ENCODE measurements around the gene JARID2. TPM values are rescaled to one million over a fixed set of nuclear protein-coding genes. Genes with fewer than 3 reads are reported as not detected.

JARID2 gene
- total RNA-seq, 2 donors from 2014 or later = 3.6 to 4.6 TPM

- ATAC-seq = no peak
- no peaks in the 10 kb centered on the region for H3K9me3 ChIP-seq
- TF ChIP-seq CTCF (IDR thresholded peaks at IDR 0.05) (no peak), POLR2A (IDR thresholded peaks at IDR 0.05) (no peak)
- WGBS, 2 donors = 14 to 25% methylated on average over 2 of the region's 2 CpGs
- H3K27ac ChIP-seq = no peak overlapping the region
- intact Hi-C loops (cut with DNase I) = no loop called here
- no peaks in the 10 kb centered on the region for H3K36me3 ChIP-seq (replicated peaks in 1 of 2; ENCODE audit: insufficient read depth in 1 of 2, low read depth in 2 of 2)
- peaks cover 8% of the 10 kb centered on the region for H3K4me1 ChIP-seq
- no peak overlapping the region for H3K4me3 ChIP-seq
- no peaks in the 10 kb centered on the region for H3K27me3 ChIP-seq
- DNase-seq = no peak
Measured at GRCh38 chr6:15344831-15345230, 99.0 kb downstream of the JARID2 start.

GRCh38 chr6:15346315-15346714 lies 100.4 kb downstream of the JARID2 start:
- TF ChIP-seq CTCF (IDR thresholded peaks at IDR 0.05) = no peak
- TF ChIP-seq POLR2A (IDR thresholded peaks at IDR 0.05) = no peak
- Histone ChIP-seq H3K4me3 (no peak overlapping the region), H3K27me3 (no peaks in the 10 kb centered on the region), H3K9me3 (no peaks in the 10 kb centered on the region), H3K4me1 (peaks cover 4% of the 10 kb centered on the region), H3K36me3 (replicated peaks in 1 of 2; ENCODE audit: insufficient read depth in 1 of 2, low read depth in 2 of 2) (no peaks in the 10 kb centered on the region), H3K27ac (no peak overlapping the region)
- no peak for ATAC-seq
- DNase-seq = no peak
- WGBS, 2 donors = 73 to 87% methylated on average over 5 of the region's 5 CpGs
- intact Hi-C loops (cut with DNase I) = no loop called here

GRCh38 chr6:15348528-15348927 lies 102.7 kb downstream of the JARID2 start:
- Histone ChIP-seq H3K27me3 (no peaks in the 10 kb centered on the region), H3K9me3 (no peaks in the 10 kb centered on the region), H3K4me3 (no peak overlapping the region), H3K36me3 (replicated peaks in 1 of 2; ENCODE audit: insufficient read depth in 1 of 2, low read depth in 2 of 2) (no peaks in the 10 kb centered on the region), H3K27ac (no peak overlapping the region), H3K4me1 (peaks cover 4% of the 10 kb centered on the region)
- WGBS, 2 donors = 89 to 90% methylated on average over 4 of the region's 4 CpGs
- intact Hi-C loops (cut with DNase I) = no loop called here
- TF ChIP-seq POLR2A (IDR thresholded peaks at IDR 0.05) = no peak
- no peak for TF ChIP-seq CTCF (IDR thresholded peaks at IDR 0.05)
- ATAC-seq (no peak), DNase-seq (no peak)

- 83 to 93% methylated on average over 5 of the region's 5 CpGs for WGBS, 2 donors
- H3K36me3 ChIP-seq (replicated peaks in 1 of 2; ENCODE audit: insufficient read depth in 1 of 2, low read depth in 2 of 2) = no peaks in the 10 kb centered on the region
- ATAC-seq (no peak), DNase-seq (no peak)
- H3K27ac ChIP-seq = no peak overlapping the region
- no peaks in the 10 kb centered on the region for H3K27me3 ChIP-seq
- H3K9me3 ChIP-seq = no peaks in the 10 kb centered on the region
- no peak overlapping the region for H3K4me3 ChIP-seq
- intact Hi-C loops (cut with DNase I) = no loop called here
- peaks cover 4% of the 10 kb centered on the region for H3K4me1 ChIP-seq
- TF ChIP-seq POLR2A (IDR thresholded peaks at IDR 0.05) (no peak), CTCF (IDR thresholded peaks at IDR 0.05) (no peak)
Measured at GRCh38 chr6:15349379-15349778, 103.5 kb downstream of the JARID2 start.

GRCh38 chr6:15350386-15351083 lies 104.7 kb downstream of the JARID2 start:
- H3K4me1 ChIP-seq = no peaks in the 10 kb centered on the region
- no peaks in the 10 kb centered on the region for H3K27me3 ChIP-seq
- DNase-seq = no peak
- ATAC-seq = no peak
- no peak overlapping the region for H3K4me3 ChIP-seq
- no peaks in the 10 kb centered on the region for H3K9me3 ChIP-seq
- 72 to 74% methylated on average over 6 of the region's 6 CpGs for WGBS, 2 donors
- no peaks in the 10 kb centered on the region for H3K36me3 ChIP-seq (replicated peaks in 1 of 2; ENCODE audit: insufficient read depth in 1 of 2, low read depth in 2 of 2)
- H3K27ac ChIP-seq = no peak overlapping the region
- intact Hi-C loops (cut with DNase I) = no loop called here
- TF ChIP-seq POLR2A (IDR thresholded peaks at IDR 0.05) (no peak), CTCF (IDR thresholded peaks at IDR 0.05) (no peak)
